K562 (cell line): ENCODE measurements around the gene ZNF273. TPM values are rescaled to one million over a fixed set of nuclear protein-coding genes. Genes with fewer than 3 reads are reported as not detected.
"Not testable (repeated sequence)": the region's sequence is repeated elsewhere in the genome, so short reads cannot be mapped to it uniquely, and the experiment has no call there.

Experiments
- ARID1B ChIP-seq: fragments of 450-650 bp; IDR thresholded peaks from 2 replicates; pipeline ENCODE4 v1.6.1; 2016; ENCODE audit warnings: antibody characterized with exemption, mild to moderate bottlenecking, inconsistent platforms
- ATF1 ChIP-seq, 2 experiments: fragments of 450-650 bp in 1 of 2; IDR thresholded peaks; 2 replicates each; pipeline ENCODE4 v1.6.1; 2016; ENCODE audit warnings: missing compliant biosample characterization in 1 of 2, missing genetic modification characterization in 1 of 2
- CBFA2T3 ChIP-seq: fragments of 450-650 bp; IDR thresholded peaks from 2 replicates; pipeline ENCODE4 v1.6.1; 2017
- CBX3 ChIP-seq, 2 experiments: IDR thresholded peaks; 1 replicate in 1 of 2; 2 replicates in 1 of 2; pipeline ENCODE4 v1.6.1; 2012; ENCODE audit warnings: inconsistent platforms in 2 of 2, low read length in 2 of 2, borderline replicate concordance in 1 of 2, control low read depth in 1 of 2
- CBX5 ChIP-seq: IDR thresholded peaks from 2 replicates; pipeline ENCODE4 v1.6.1; 2014; ENCODE audit warnings: low read depth, borderline replicate concordance
- CREB1 ChIP-seq, 2 experiments: sonication (generic) in 1 of 2; formaldehyde crosslinking in 1 of 2; IDR thresholded peaks; 2 replicates each; pipeline versions ENCODE4 v1.6.1 to v1.8.0; 2012 to 2022; ENCODE audit warnings: inconsistent platforms in 1 of 2, mild to moderate bottlenecking in 1 of 2, missing genetic modification reagents in 1 of 2, moderate library complexity in 1 of 2
- CREM ChIP-seq: IDR thresholded peaks from 2 replicates; pipeline ENCODE4 v1.6.1; 2014; ENCODE audit warnings: antibody characterized with exemption, low read depth
- CXXC5 ChIP-seq: fragments of 250-450 bp; sonication (Bioruptor Pico); IDR thresholded peaks from 2 replicates; pipeline ENCODE4 v1.8.0; 2022; ENCODE audit warnings: inconsistent platforms, mild to moderate bottlenecking, moderate library complexity
- DACH1 ChIP-seq: fragments of 450-650 bp; IDR thresholded peaks from 2 replicates; pipeline ENCODE4 v1.6.1; 2018; ENCODE audit not compliant: partially characterized antibody
- FOXK2 ChIP-seq, 2 experiments: fragments of 450-650 bp; IDR thresholded peaks in 1 of 2; conservative IDR thresholded peaks in 1 of 2; 2 replicates each; pipeline ENCODE4 v1.6.1; 2016; ENCODE audit warnings: low read depth in 2 of 2, mild to moderate bottlenecking in 1 of 2
- FOXM1 ChIP-seq, 2 experiments: fragments of 450-650 bp in 1 of 2; sonication (generic) in 1 of 2; formaldehyde crosslinking in 1 of 2; IDR thresholded peaks; 2 replicates each; pipeline versions ENCODE4 v1.6.1 to v1.9.0; 2017 to 2022; ENCODE audit warnings: low read depth in 2 of 2, mild to moderate bottlenecking in 2 of 2, missing genetic modification reagents in 1 of 2, moderate library complexity in 1 of 2
- KLF16 ChIP-seq: IDR thresholded peaks from 2 replicates; pipeline ENCODE4 v1.6.1; 2016; ENCODE audit warnings: antibody characterized with exemption
- MLLT1 ChIP-seq, 2 experiments: fragments of 450-650 bp; IDR thresholded peaks; 2 replicates each; pipeline ENCODE4 v1.6.1; 2016
- NCOA1 ChIP-seq: fragments of 450-650 bp; IDR thresholded peaks from 2 replicates; pipeline ENCODE4 v1.6.1; 2016; ENCODE audit warnings: low read depth
- NCOA2 ChIP-seq, 2 experiments: fragments of 450-650 bp; IDR thresholded peaks; 2 replicates each; pipeline ENCODE4 v1.6.1; 2018; ENCODE audit warnings: mild to moderate bottlenecking in 2 of 2, moderate library complexity in 1 of 2; ENCODE audit not compliant: partially characterized antibody in 2 of 2
- SMAD4 ChIP-seq: fragments of 250-450 bp; sonication (Bioruptor Pico); conservative IDR thresholded peaks from 2 replicates; pipeline ENCODE4 v1.8.0; 2021; ENCODE audit warnings: inconsistent platforms, mild to moderate bottlenecking, moderate library complexity
- SMARCA4 ChIP-seq: fragments of 450-650 bp; IDR thresholded peaks from 2 replicates; pipeline ENCODE4 v1.6.1; 2016
- SMARCE1 ChIP-seq: fragments of 450-650 bp; IDR thresholded peaks from 2 replicates; pipeline ENCODE4 v1.7.1; 2016; ENCODE audit warnings: mild to moderate bottlenecking
- STAT5A ChIP-seq: IDR thresholded peaks from 2 replicates; pipeline ENCODE4 v1.6.1; 2012; ENCODE audit warnings: low read length, inconsistent platforms, borderline replicate concordance
- TFAP4 ChIP-seq: sonication (generic); formaldehyde crosslinking; IDR thresholded peaks from 2 replicates; pipeline ENCODE4 v1.8.0; 2022; ENCODE audit warnings: missing genetic modification reagents, mild to moderate bottlenecking, moderate library complexity, borderline replicate concordance
- ZBTB2 ChIP-seq: fragments of 450-650 bp; IDR thresholded peaks from 2 replicates; pipeline ENCODE4 v1.6.1; 2016; ENCODE audit warnings: antibody characterized with exemption
- polyA plus RNA-seq, 8 experiments: library from polyadenylated mRNA; depleted of rRNA in 4 of 8; stranded (reverse) in 5 of 8; unstranded in 3 of 8; fragments of >200 nt; fragmentation: Nextera tagmentation in 2 of 8; fragmentation: Illumina TruSeq in 1 of 8; extraction: Ambion mirVana in 2 of 8; extraction: Trizol in 1 of 8; gene quantifications; 2 replicates each; pipeline versions ENCODE4 v1.2.1 to v1.2.3, GENCODE V29; 2011 to 2014; ENCODE audit warnings: inconsistent platforms in 1 of 8, missing spikeins in 1 of 8
- total RNA-seq, 7 experiments: library from RNA; depleted of rRNA in 6 of 7; stranded (reverse); fragments of >200 nt in 6 of 7; fragmentation: Illumina TruSeq in 2 of 7; extraction: Trizol in 2 of 7; gene quantifications; 2 replicates each; pipeline versions ENCODE4 v1.2.1 to v1.2.3, GENCODE V29; 2011 to 2021; ENCODE audit warnings: low replicate concordance in 1 of 7
- TF ChIP-seq, protein P1 (sequence below): sonication (generic); IDR thresholded peaks from 2 replicates; pipeline ENCODE4 v1.6.1; 2016
- TF ChIP-seq, protein P2 (sequence below): sonication (generic); formaldehyde crosslinking; IDR thresholded peaks from 2 replicates; pipeline ENCODE4 v1.9.0; 2022; ENCODE audit warnings: mild to moderate bottlenecking, missing genetic modification reagents

Gene ZNF273
- total and polyA plus RNA-seq, 9 of the 15 experiments (the other 6 are each of a cell fraction or from before 2014, with no cell fraction given): 13.3 to 37.0 (median 20.7) TPM

DNA sequence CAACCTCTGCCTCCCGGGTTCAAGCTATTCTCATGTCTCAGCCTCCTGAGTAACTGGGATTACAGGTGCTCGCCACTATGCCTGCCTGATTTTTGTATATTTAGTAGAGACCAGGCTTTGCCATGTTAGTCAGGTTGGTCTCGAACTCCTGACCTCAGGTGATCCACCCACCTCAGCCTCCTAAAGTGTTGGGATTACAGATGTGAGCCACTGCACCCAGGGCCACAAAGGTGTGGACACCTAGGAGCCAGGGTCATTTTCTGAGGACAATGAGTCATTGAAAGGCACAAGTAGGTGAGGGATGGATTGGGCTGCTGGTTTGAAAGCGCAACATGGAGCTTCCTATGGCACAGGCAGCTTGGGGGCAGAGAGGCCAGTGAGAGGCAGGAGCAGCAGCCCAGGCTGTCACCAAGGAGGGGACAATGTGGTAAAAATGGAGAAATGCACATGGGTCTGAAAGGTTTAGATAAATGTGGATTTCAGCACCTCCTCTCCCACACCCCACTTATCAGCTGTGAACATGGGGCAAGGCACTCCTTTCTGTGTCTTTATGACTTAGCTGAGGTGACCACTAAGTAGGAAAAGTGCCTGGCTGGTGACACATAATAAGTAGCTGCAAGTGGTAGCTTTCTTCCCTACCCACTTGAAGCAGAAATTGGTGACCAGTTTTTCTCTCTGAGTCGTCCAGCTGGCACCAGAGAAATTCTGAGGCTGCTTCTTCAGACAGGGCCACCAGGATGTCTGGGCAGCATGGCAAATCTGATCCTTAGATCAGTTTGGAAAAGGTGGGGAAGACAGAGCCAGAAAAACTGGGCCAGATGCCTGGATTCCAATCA, 41.8 kb downstream of the ZNF273 start (continued):
- TF ChIP-seq, protein P1, sequence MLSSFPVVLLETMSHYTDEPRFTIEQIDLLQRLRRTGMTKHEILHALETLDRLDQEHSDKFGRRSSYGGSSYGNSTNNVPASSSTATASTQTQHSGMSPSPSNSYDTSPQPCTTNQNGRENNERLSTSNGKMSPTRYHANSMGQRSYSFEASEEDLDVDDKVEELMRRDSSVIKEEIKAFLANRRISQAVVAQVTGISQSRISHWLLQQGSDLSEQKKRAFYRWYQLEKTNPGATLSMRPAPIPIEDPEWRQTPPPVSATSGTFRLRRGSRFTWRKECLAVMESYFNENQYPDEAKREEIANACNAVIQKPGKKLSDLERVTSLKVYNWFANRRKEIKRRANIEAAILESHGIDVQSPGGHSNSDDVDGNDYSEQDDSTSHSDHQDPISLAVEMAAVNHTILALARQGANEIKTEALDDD: peak; percentile 66; the same call in 1 of the 2 replicates
- not testable (repeated sequence) for TF ChIP-seq ATF1 (CRISPR knock-in tag; IDR thresholded peaks at IDR 0.05); FOXM1 (CRISPR knock-in tag; IDR thresholded peaks at IDR 0.05; ENCODE audit: low read depth); CREB1 (CRISPR knock-in tag; IDR thresholded peaks at IDR 0.05)
- TF ChIP-seq ATF1 (tag; IDR thresholded peaks at IDR 0.05) (peak; percentile 25; the same call in 1 of the 2 replicates), FOXM1 (IDR thresholded peaks at IDR 0.05; ENCODE audit: low read depth) (peak; percentile 62), CBFA2T3 (peak; percentile 94), CREM (peak; percentile 63), FOXK2 (conservative IDR thresholded peaks at IDR 0.05 in 1 of 2, IDR thresholded peaks at IDR 0.05 in 1 of 2; ENCODE audit: low read depth in 2 of 2) (peak; percentile 37 to 75; a peak in 3 of 4 replicates), NCOA2 (IDR thresholded peaks at IDR 0.05; ENCODE audit: partially characterized antibody in 2 of 2) (peak in 1 of 2 experiments; percentile 38), ARID1B (peak; percentile 97), TFAP4 (CRISPR knock-in tag) (peak; percentile 88), CBX5 (peak; percentile 81; the same call in 1 of the 2 replicates), NCOA1 (peak; percentile 65; the same call in 1 of the 2 replicates), CREB1 (IDR thresholded peaks at IDR 0.05) (0 out of 2 replicates have a peak, but pooled peaks have one; percentile 26), SMARCA4 (peak; percentile 94), ZBTB2 (peak; percentile 22; the same call in 1 of the 2 replicates), STAT5A (peak; percentile 71), CBX3 (IDR thresholded peaks at IDR 0.05; ENCODE audit: borderline replicate concordance in 1 of 2, low read length in 2 of 2) (0 out of 3 replicates have a peak, but pooled peaks of 1 of the 2 experiments have one; percentile 40), SMARCE1 (peak; percentile 93), CXXC5 (CRISPR knock-in tag) (peak; percentile 43; the same call in 1 of the 2 replicates), SMAD4 (CRISPR knock-in tag) (peak; percentile 83), DACH1 (peak; percentile 72), MLLT1 (IDR thresholded peaks at IDR 0.05) (peak in 1 of 2 experiments; percentile 72; a peak in 1 of 4 replicates), KLF16 (peak; percentile 87)
- TF ChIP-seq, protein P2, sequence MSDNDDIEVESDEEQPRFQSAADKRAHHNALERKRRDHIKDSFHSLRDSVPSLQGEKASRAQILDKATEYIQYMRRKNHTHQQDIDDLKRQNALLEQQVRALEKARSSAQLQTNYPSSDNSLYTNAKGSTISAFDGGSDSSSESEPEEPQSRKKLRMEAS (CRISPR knock-in tag): peak; percentile 65
